H1 (cell line): ENCODE results near the gene TBC1D2. TPM values are rescaled to one million over a fixed set of nuclear protein-coding genes. Genes with fewer than 3 reads are reported as not detected.

Experiments
- CTCF ChIA-PET: fragments of 300-600 bp; sonication (Branson Sonifier 250); formaldehyde crosslinking; loops from one replicate; lab custom pipeline; 2021; ENCODE audit not compliant: partially characterized antibody; lab: Charles Lee
- POLR2A ChIA-PET: fragments of 300-600 bp; sonication (Branson Sonifier 250); formaldehyde crosslinking; loops from one replicate; lab custom pipeline; 2021; ENCODE audit warnings: inconsistent platforms; ENCODE audit not compliant: partially characterized antibody; lab: Charles Lee
- DNase-seq, 2 experiments: peaks; one replicate each; pipeline versions ENCODE4 v3.0.0 to v3.0.0-alpha.2; 2010 to 2022; ENCODE audit warnings: low spot score in 2 of 2, low read depth in 1 of 2, mixed read lengths in 1 of 2
- FAIRE-seq: peaks from 2 replicates; lab custom pipeline; 2011; peaks lifted over from hg19 to GRCh38; lab: Jason Lieb, UNC
- H2AFZ ChIP-seq: 2 replicates; pipeline ENCODE4 v1.8.1; 2012; ENCODE audit warnings: low read length, inconsistent platforms
- H2AK5ac ChIP-seq: 2 replicates; pipeline ENCODE4 v1.6.1; 2013; ENCODE audit warnings: low read depth, low read length
- H2BK120ac ChIP-seq: replicated peaks from 2 replicates; pipeline ENCODE3; 2013; ENCODE audit warnings: low read depth, low read length, inconsistent platforms
- H2BK12ac ChIP-seq: 2 replicates; pipeline ENCODE4 v1.6.1; 2013; ENCODE audit warnings: low read depth, low read length
- H2BK15ac ChIP-seq: 2 replicates; pipeline ENCODE4 v1.6.1; 2013; ENCODE audit warnings: low read length
- H2BK20ac ChIP-seq: 2 replicates; pipeline ENCODE4 v1.6.1; 2013; ENCODE audit warnings: low read length
- H2BK5ac ChIP-seq: 2 replicates; pipeline ENCODE4 v1.6.1; 2013; ENCODE audit warnings: low read depth, low read length
- H3K14ac ChIP-seq: 2 replicates; pipeline ENCODE4 v1.6.1; 2013; ENCODE audit warnings: inconsistent platforms; ENCODE audit not compliant: insufficient read length
- H3K18ac ChIP-seq: 2 replicates; pipeline ENCODE4 v1.6.1; 2013; ENCODE audit warnings: low read length; ENCODE audit errors: extremely low read depth
- H3K23ac ChIP-seq: 2 replicates; pipeline ENCODE4 v1.6.1; 2013; ENCODE audit warnings: inconsistent platforms; ENCODE audit not compliant: insufficient read length
- H3K23me2 ChIP-seq: 2 replicates; pipeline ENCODE4 v1.6.1; 2013; ENCODE audit warnings: low read depth, low read length
- H3K27ac ChIP-seq: 2 replicates; pipeline ENCODE4 v1.6.1; 2011; ENCODE audit warnings: low read depth, low read length, inconsistent platforms
- H3K27me3 ChIP-seq, 4 experiments: replicated peaks in 1 of 4; 1 replicate in 1 of 4; 2 replicates in 3 of 4; pipeline versions ENCODE4 v1.6.1 to v1.8.1; 2011 to 2013; ENCODE audit warnings: low read length in 3 of 4, mild to moderate bottlenecking in 3 of 4, inconsistent platforms in 2 of 4, mixed read lengths in 2 of 4, moderate library complexity in 1 of 4; ENCODE audit not compliant: control insufficient read depth in 3 of 4, insufficient read depth in 3 of 4; ENCODE audit errors: extremely low read depth in 1 of 4
- H3K36me3 ChIP-seq, 4 experiments: 2 replicates each; pipeline versions ENCODE4 v1.6.1 to v1.8.1; 2011 to 2013; ENCODE audit warnings: mild to moderate bottlenecking in 4 of 4, low read length in 3 of 4, moderate library complexity in 2 of 4, control low read depth in 1 of 4, inconsistent platforms in 1 of 4; ENCODE audit not compliant: insufficient read depth in 4 of 4, control insufficient read depth in 2 of 4
- H3K4ac ChIP-seq: replicated peaks from 2 replicates; pipeline ENCODE3; 2013; ENCODE audit warnings: low read length, low read depth, mixed read lengths, inconsistent platforms; ENCODE audit not compliant: insufficient read length
- H3K4me1 ChIP-seq, 4 experiments: replicated peaks in 1 of 4; 1 replicate in 1 of 4; 2 replicates in 3 of 4; pipeline versions ENCODE4 v1.6.1 to v1.8.1; 2011 to 2013; ENCODE audit warnings: low read length in 3 of 4, inconsistent platforms in 2 of 4, mixed read lengths in 1 of 4; ENCODE audit not compliant: insufficient read depth in 4 of 4, control insufficient read depth in 3 of 4
- H3K4me2 ChIP-seq, 2 experiments: 2 replicates each; pipeline versions ENCODE4 v1.6.1 to v1.8.1; 2011 to 2013; ENCODE audit warnings: low read depth in 2 of 2, low read length in 2 of 2, control low read depth in 1 of 2, inconsistent platforms in 1 of 2, mild to moderate bottlenecking in 1 of 2; ENCODE audit not compliant: insufficient read depth in 1 of 2
- H3K4me3 ChIP-seq, 4 experiments: fragments of 200-600, 300-600 bp in 1 of 4; sonication (generic), shearing (Covaris generic), sonication (Bioruptor Twin) in 1 of 4; 2 replicates each; pipeline versions ENCODE4 v1.5.1 to v1.8.1; 2011 to 2016; ENCODE audit warnings: low read length in 4 of 4, low read depth in 3 of 4, control low read depth in 2 of 4, inconsistent platforms in 2 of 4, mild to moderate bottlenecking in 2 of 4, mixed read lengths in 1 of 4, moderate library complexity in 1 of 4; ENCODE audit not compliant: insufficient read depth in 2 of 4; ENCODE audit errors: extremely low read depth in 1 of 4
- H3K56ac ChIP-seq: replicated peaks from 2 replicates; pipeline ENCODE3; 2013; ENCODE audit warnings: low read depth, mild to moderate bottlenecking, mixed read lengths, low read length, inconsistent platforms; ENCODE audit not compliant: insufficient read length
- H3K79me1 ChIP-seq: 2 replicates; pipeline ENCODE4 v1.6.1; 2013; ENCODE audit warnings: low read depth, low read length, control low read depth
- H3K79me2 ChIP-seq, 2 experiments: 2 replicates each; pipeline versions ENCODE4 v1.6.1 to v1.8.1; 2012 to 2013; ENCODE audit warnings: low read length in 2 of 2, mild to moderate bottlenecking in 2 of 2, inconsistent platforms in 1 of 2; ENCODE audit not compliant: insufficient read depth in 2 of 2, control insufficient read depth in 1 of 2
- H3K9ac ChIP-seq, 4 experiments: replicated peaks in 1 of 4; 1 replicate in 1 of 4; 2 replicates in 3 of 4; pipeline versions ENCODE4 v1.6.1 to v1.8.1; 2011 to 2013; ENCODE audit warnings: low read depth in 3 of 4, low read length in 3 of 4, control low read depth in 2 of 4, mild to moderate bottlenecking in 2 of 4, moderate library complexity in 2 of 4, inconsistent platforms in 1 of 4; ENCODE audit errors: extremely low read depth in 1 of 4
- H3K9me3 ChIP-seq, 2 experiments: 2 replicates each; pipeline versions ENCODE4 v1.6.1 to v1.8.1; 2012 to 2013; ENCODE audit warnings: mild to moderate bottlenecking in 2 of 2, moderate library complexity in 2 of 2, control low read depth in 1 of 2, inconsistent platforms in 1 of 2, low read depth in 1 of 2, low read length in 1 of 2, mixed read lengths in 1 of 2; ENCODE audit not compliant: insufficient read depth in 2 of 2
- H4K20me1 ChIP-seq, 2 experiments: replicated peaks in 1 of 2; 2 replicates each; pipeline versions ENCODE3 to v1.8.1; 2011 to 2013; ENCODE audit warnings: inconsistent platforms in 2 of 2, low read length in 2 of 2, mild to moderate bottlenecking in 1 of 2; ENCODE audit not compliant: insufficient read depth in 2 of 2, control insufficient read depth in 1 of 2
- H4K5ac ChIP-seq: 2 replicates; pipeline ENCODE4 v1.6.1; 2013; ENCODE audit warnings: low read length, low read depth, mixed read lengths, inconsistent platforms; ENCODE audit not compliant: insufficient read length
- H4K8ac ChIP-seq: 2 replicates; pipeline ENCODE4 v1.8.0; 2013; ENCODE audit warnings: mild to moderate bottlenecking, moderate library complexity, low read length, inconsistent platforms; ENCODE audit not compliant: insufficient read depth; ENCODE audit errors: extremely low read depth
- H4K91ac ChIP-seq: replicated peaks from 2 replicates; pipeline ENCODE3; 2013; ENCODE audit warnings: low read length, mixed read lengths, inconsistent platforms; ENCODE audit not compliant: insufficient read length
- ASH2L ChIP-seq: fragments of 200-600, 300-600 bp; sonication (generic); IDR thresholded peaks from one replicate; pipeline ENCODE4 v1.7.1; 2017; ENCODE audit warnings: low read length
- GTF2F1 ChIP-seq: IDR thresholded peaks from 2 replicates; pipeline ENCODE4 v1.6.1; 2012; ENCODE audit warnings: low read depth, low read length, improper control_type of control experiment, borderline replicate concordance
- HDAC2 ChIP-seq, 2 experiments: fragments of 300-600 bp in 1 of 2; sonication (generic) in 1 of 2; IDR thresholded peaks; 2 replicates each; pipeline ENCODE4 v1.6.1; 2011 to 2012; ENCODE audit warnings: low read depth in 2 of 2, low read length in 2 of 2, mild to moderate bottlenecking in 2 of 2, moderate library complexity in 2 of 2, borderline replicate concordance in 1 of 2, inconsistent platforms in 1 of 2
- JUN ChIP-seq: IDR thresholded peaks from 2 replicates; pipeline ENCODE4 v1.6.1; 2011; ENCODE audit warnings: low read depth, mild to moderate bottlenecking, improper control_type of control experiment, low read length
- NRF1 ChIP-seq: IDR thresholded peaks from 2 replicates; pipeline ENCODE4 v1.6.1; 2011; ENCODE audit warnings: mild to moderate bottlenecking, low read depth, low read length, improper control_type of control experiment
- RFX5 ChIP-seq: IDR thresholded peaks from 2 replicates; pipeline ENCODE4 v1.6.1; 2011; ENCODE audit warnings: low read depth, low read length, improper control_type of control experiment, borderline replicate concordance
- SIN3A ChIP-seq, 2 experiments: IDR thresholded peaks in 1 of 2; conservative IDR thresholded peaks in 1 of 2; 2 replicates each; pipeline ENCODE4 v1.6.1; 2011 to 2012; ENCODE audit warnings: low read length in 2 of 2, improper control_type of control experiment in 1 of 2, low read depth in 1 of 2, mild to moderate bottlenecking in 1 of 2
- SIRT6 ChIP-seq: IDR thresholded peaks from one replicate; pipeline ENCODE4 v1.7.1; 2012; ENCODE audit warnings: low read length, inconsistent platforms
- SUZ12 ChIP-seq: fragments of 200-600 bp; sonication (generic); IDR thresholded peaks from 2 replicates; pipeline ENCODE4 v1.6.1; 2012; ENCODE audit warnings: mild to moderate bottlenecking, inconsistent platforms, low read length, moderate library complexity, mixed read lengths
- TCF12 ChIP-seq: IDR thresholded peaks from 2 replicates; pipeline ENCODE4 v1.6.1; 2011; ENCODE audit warnings: low read depth, mild to moderate bottlenecking, low read length
- TEAD4 ChIP-seq: IDR thresholded peaks from 2 replicates; pipeline ENCODE4 v1.6.1; 2012; ENCODE audit warnings: low read depth, low read length, inconsistent platforms, mixed read lengths
- WGBS, 2 experiments: shearing (Covaris generic) in 1 of 2; methylation state at CpG; one replicate each; pipeline versions ENCODE4 v1.1.6 to v1.1.7; 2013 to 2015; ENCODE audit warnings: low lambda C conversion rate in 2 of 2, mixed read lengths in 2 of 2, inconsistent platforms in 1 of 2, low coverage in 1 of 2, missing lambda C conversion rate in 1 of 2; ENCODE audit not compliant: insufficient replicate concordance in 2 of 2, insufficient coverage in 1 of 2, insufficient read length in 1 of 2; ENCODE audit errors: extremely low coverage in 1 of 2, missing lambda C conversion rate in 1 of 2; 5-methylcytosine and 5-hydroxymethylcytosine counted together
- polyA plus RNA-seq, 7 experiments: library from polyadenylated mRNA; depleted of rRNA in 3 of 7; stranded (reverse) in 5 of 7; unstranded in 2 of 7; fragments of >200 nt in 5 of 7; fragments of 200-250 nt in 2 of 7; gene quantifications; 1 replicate in 5 of 7; 2 replicates in 1 of 7; 4 replicates in 1 of 7; pipeline versions ENCODE4 v1.2.1 to v1.2.3, GENCODE V29; 2011 to 2013; ENCODE audit warnings: missing spikeins in 2 of 7, mixed read lengths in 2 of 7
- total RNA-seq: library from RNA; stranded (reverse); fragmentation: NEBNext Ultra II Directional; extraction: Animal tissue kit (Norgen Biotek cat#: 25700); gene quantifications from 2 replicates; pipeline ENCODE4 v1.2.1, GENCODE V29; 2021
- TF ChIP-seq, protein P1 (sequence below), 3 experiments: IDR thresholded peaks; 1 replicate in 2 of 3; 2 replicates in 1 of 3; pipeline versions ENCODE4 v1.5.1 to v1.6.1; 2011; ENCODE audit warnings: low read length in 3 of 3, mild to moderate bottlenecking in 3 of 3, inconsistent platforms in 2 of 3, low read depth in 1 of 3, moderate library complexity in 1 of 3; ENCODE audit not compliant: insufficient read depth in 1 of 3; ENCODE audit errors: control extremely low read depth in 1 of 3

Gene TBC1D2
- total and polyA plus RNA-seq, 2 of the 8 experiments (the other 6 are each of a cell fraction or from before 2014, with no cell fraction given) = 7.4 TPM

DNA sequence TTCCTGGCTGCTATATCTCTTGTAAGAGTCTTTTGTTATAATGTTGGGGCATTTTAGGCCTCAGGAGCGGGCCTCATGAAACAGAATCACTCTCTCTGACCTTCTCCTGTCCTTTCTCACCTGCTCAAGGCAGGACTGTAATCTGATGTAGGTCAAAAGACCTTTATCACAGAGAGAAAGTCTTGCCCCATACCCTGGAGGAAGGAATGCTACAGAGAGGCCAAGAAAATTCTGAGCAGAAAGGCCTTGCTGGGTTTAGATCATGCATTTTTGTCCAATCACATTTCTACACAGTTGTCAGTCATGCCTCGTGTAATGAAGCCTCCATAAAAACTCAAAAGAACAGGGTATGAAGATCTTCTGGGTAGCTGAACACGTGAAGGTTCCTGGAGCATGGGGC, 45.2 kb upstream of the TBC1D2 start:
- Histone ChIP-seq H3K4me1 (no peaks in the 10 kb centered on the region; a peak in 1 of 7 replicates), H3K27me3 (no peaks in the 10 kb centered on the region), H2BK20ac (no peak overlapping the region), H4K5ac (no peak overlapping the region), H3K27ac (no peak overlapping the region), H3K23ac (no peak overlapping the region), H2BK120ac (no peak overlapping the region), H4K91ac (no peak overlapping the region), H2AFZ (no peak overlapping the region), H3K4ac (no peak overlapping the region), H3K36me3 (no peaks in the 10 kb centered on the region), H3K23me2 (no peaks in the 10 kb centered on the region), H3K79me2 (no peaks in the 10 kb centered on the region), H4K20me1 (no peaks in the 10 kb centered on the region), H3K79me1 (no peaks in the 10 kb centered on the region), H2BK15ac (no peak overlapping the region), H3K56ac (no peak overlapping the region), H2BK5ac (no peak overlapping the region), H3K4me2 (no peak overlapping the region), H2AK5ac (no peak overlapping the region), H3K18ac (no peak overlapping the region), H2BK12ac (no peak overlapping the region), H3K9ac (no peak overlapping the region), H4K8ac (no peak overlapping the region; the same call in 1 of the 2 replicates), H3K9me3 (no peaks in the 10 kb centered on the region), H3K14ac (no peak overlapping the region), H3K4me3 (no peak overlapping the region)
- ChIA-PET POLR2A (no interaction called here), CTCF (interaction anchor here (0.9 to 1.3 kb wide), 2 partner anchors 9 to 12 kb away, joined by 4 read pairs; no protein-coding TSS in a partner anchor)
- DNase-seq (no peak), FAIRE-seq (no peak)
- 85% methylated on average over 3 of the region's 3 CpGs; no CpG with 5 or more reads in 1 of the 2 experiments for WGBS, 2 experiments
- TF ChIP-seq TEAD4 (no peak), HDAC2 (IDR thresholded peaks at IDR 0.05; ENCODE audit: borderline replicate concordance in 1 of 2, low read depth in 2 of 2, low read length in 2 of 2) (no peak), SUZ12 (no peak), RFX5 (no peak), TCF12 (no peak), SIN3A (conservative IDR thresholded peaks at IDR 0.05 in 1 of 2, IDR thresholded peaks at IDR 0.05 in 1 of 2; ENCODE audit: low read depth in 1 of 2, low read length in 2 of 2) (no peak), NRF1 (no peak), JUN (no peak), ASH2L (no peak), GTF2F1 (no peak), SIRT6 (no peak)
- TF ChIP-seq, protein P1, sequence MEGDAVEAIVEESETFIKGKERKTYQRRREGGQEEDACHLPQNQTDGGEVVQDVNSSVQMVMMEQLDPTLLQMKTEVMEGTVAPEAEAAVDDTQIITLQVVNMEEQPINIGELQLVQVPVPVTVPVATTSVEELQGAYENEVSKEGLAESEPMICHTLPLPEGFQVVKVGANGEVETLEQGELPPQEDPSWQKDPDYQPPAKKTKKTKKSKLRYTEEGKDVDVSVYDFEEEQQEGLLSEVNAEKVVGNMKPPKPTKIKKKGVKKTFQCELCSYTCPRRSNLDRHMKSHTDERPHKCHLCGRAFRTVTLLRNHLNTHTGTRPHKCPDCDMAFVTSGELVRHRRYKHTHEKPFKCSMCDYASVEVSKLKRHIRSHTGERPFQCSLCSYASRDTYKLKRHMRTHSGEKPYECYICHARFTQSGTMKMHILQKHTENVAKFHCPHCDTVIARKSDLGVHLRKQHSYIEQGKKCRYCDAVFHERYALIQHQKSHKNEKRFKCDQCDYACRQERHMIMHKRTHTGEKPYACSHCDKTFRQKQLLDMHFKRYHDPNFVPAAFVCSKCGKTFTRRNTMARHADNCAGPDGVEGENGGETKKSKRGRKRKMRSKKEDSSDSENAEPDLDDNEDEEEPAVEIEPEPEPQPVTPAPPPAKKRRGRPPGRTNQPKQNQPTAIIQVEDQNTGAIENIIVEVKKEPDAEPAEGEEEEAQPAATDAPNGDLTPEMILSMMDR (IDR thresholded peaks at IDR 0.05; ENCODE audit: control extremely low read depth in 1 of 3, insufficient read depth in 1 of 3, low read depth in 1 of 3, low read length in 3 of 3) = no peak
